Measurements from ENCODE around the gene HSPB6. TPM values are rescaled to one million over a fixed set of nuclear protein-coding genes. Genes with fewer than 3 reads are reported as not detected.

Gene HSPB6
- total RNA-seq, 1 donor from 2014 or later: 0.60 TPM

GRCh38 chr19:35777961-35778360, 21.1 kb upstream of the HSPB6 start:
- no peak for TF ChIP-seq CTCF (conservative IDR thresholded peaks at IDR 0.05)
- Mint-ChIP-seq H3K27ac (no peak overlapping the region), H3K36me3 (peaks cover 2% of the 10 kb centered on the region), H3K27me3 (no peaks in the 10 kb centered on the region), H3K4me3 (peak overlapping the region; percentile 84), H3K9me3 (no peaks in the 10 kb centered on the region), H3K4me1 (ENCODE audit: unreplicated experiment) (peaks cover 31% of the 10 kb centered on the region)
- no peak for DNase-seq (ENCODE audit: extremely low spot score, unreplicated experiment)

GRCh38 chr19:35777086-35777841, 20.4 kb upstream of the HSPB6 start:
- DNase-seq (ENCODE audit: extremely low spot score, unreplicated experiment): peak; percentile 64
- no peaks in the 10 kb centered on the region for H3K27me3 Mint-ChIP-seq
- peak overlapping the region; percentile 13 for H3K27ac Mint-ChIP-seq
- TF ChIP-seq CTCF (conservative IDR thresholded peaks at IDR 0.05): no peak
- no peaks in the 10 kb centered on the region for H3K9me3 Mint-ChIP-seq
- peaks cover 34% of the 10 kb centered on the region for H3K4me1 Mint-ChIP-seq (ENCODE audit: unreplicated experiment)
- peak overlapping the region; percentile 84 for H3K4me3 Mint-ChIP-seq
- H3K36me3 Mint-ChIP-seq: no peaks in the 10 kb centered on the region

DNA sequence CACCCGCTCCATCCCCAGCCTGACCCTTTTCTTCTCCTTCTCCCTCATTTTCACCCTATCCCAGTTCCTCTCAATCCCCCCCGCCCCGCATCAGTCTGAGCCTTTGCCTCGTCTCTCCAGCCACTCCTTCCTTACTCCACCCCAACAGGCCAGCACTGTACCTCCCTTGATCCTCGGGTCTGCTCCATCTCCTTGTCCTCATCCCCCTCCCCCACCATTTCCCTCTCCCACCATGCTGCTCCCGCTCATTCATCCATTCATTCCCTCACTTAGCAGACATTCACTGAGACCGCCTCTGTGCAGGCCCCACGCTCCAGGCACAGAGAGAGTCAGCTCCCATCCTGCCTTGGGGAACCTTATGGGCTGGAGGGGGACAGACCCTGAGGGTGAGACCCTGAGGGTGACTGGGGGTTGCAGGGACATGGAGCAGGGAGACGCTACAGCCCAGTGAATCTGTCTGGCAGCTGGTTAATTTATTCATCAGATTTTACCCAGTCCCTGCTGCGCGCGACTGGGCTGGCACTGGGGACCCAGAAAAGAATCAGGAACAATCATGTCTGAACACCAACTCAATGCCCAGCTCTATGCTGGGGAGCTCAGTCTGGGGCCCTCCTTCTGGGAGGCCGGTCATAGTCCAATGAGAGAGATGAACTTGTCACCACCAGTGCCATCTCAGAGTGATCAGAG, 19.4 kb upstream of the HSPB6 start:
- H3K27me3 Mint-ChIP-seq: no peaks in the 10 kb centered on the region
- H3K27ac Mint-ChIP-seq: no peak overlapping the region
- H3K4me1 Mint-ChIP-seq (ENCODE audit: unreplicated experiment): peaks cover 34% of the 10 kb centered on the region
- no peaks in the 10 kb centered on the region for H3K9me3 Mint-ChIP-seq
- no peaks in the 10 kb centered on the region for H3K36me3 Mint-ChIP-seq
- no peak for TF ChIP-seq CTCF (conservative IDR thresholded peaks at IDR 0.05)
- H3K4me3 Mint-ChIP-seq: peak overlapping the region; percentile 84
- peak; percentile 60 for DNase-seq (ENCODE audit: extremely low spot score, unreplicated experiment)

DNA sequence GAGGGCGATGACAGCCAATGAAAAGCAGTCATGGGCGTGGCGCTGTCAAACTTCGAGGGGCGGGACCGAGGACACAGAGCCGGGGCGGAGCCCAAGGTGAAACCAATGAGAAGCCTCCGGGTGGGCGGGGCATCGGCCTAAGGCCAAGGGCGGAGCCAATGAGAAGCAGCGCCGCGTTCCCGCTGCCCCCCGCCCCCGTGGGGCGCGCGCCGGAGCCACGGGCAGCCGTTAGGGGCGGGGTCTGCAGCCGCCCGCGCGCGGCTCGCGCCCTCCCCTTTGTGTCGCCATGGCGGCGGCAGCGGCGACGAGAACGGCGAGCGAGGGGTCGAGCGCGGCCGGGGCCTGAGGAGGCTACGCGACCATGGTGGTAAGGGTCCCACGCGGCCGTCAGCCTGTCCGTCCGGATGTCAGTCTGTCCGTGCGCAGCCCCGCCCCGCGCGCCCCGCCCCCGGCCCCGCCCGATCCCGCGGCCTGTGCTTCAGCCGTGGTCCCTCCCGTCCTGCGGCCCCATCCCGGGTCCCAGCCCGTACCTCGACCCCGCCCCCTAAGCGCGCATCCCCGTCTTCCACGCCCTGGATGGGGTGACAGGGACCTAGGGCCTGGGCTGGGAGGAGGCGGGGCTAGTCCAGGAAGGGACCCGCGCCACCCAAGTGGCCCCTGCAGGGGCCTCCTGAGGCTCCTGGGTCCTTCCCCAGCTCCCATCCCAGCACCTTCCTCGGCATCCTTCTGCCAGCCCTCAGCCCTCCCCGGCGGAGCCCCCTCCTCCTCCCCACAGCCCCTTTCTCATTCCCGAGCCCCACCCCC, 18.7 kb upstream of the HSPB6 start, which contains the start of gene ARHGAP33:
TSS of gene ARHGAP33 (plus strand) at position 267 of the 804 bp plus-strand sequence. CDS start at position 362, 95 bp downstream.
- Mint-ChIP-seq H3K4me3 (peak within 1 kb of the TSS; percentile 87), H3K27ac (peak within 1 kb of the TSS; percentile 78), H3K4me1 (ENCODE audit: unreplicated experiment) (peaks cover 34% of the 10 kb centered on the region), H3K9me3 (no peaks in the 10 kb centered on the region), H3K36me3 (no peaks in the 10 kb centered on the region), H3K27me3 (no peaks in the 10 kb centered on the region)
- no peak for TF ChIP-seq CTCF (conservative IDR thresholded peaks at IDR 0.05)
- peak; percentile 99 for DNase-seq (ENCODE audit: extremely low spot score, unreplicated experiment)

- no peaks in the 10 kb centered on the region for H3K27me3 Mint-ChIP-seq
- peak overlapping the region; percentile 87 for H3K4me3 Mint-ChIP-seq
- peak overlapping the region; percentile 78 for H3K27ac Mint-ChIP-seq
- no peaks in the 10 kb centered on the region for H3K36me3 Mint-ChIP-seq
- H3K4me1 Mint-ChIP-seq (ENCODE audit: unreplicated experiment): peaks cover 34% of the 10 kb centered on the region
- TF ChIP-seq CTCF (conservative IDR thresholded peaks at IDR 0.05): no peak
- DNase-seq (ENCODE audit: extremely low spot score, unreplicated experiment): no peak
- H3K9me3 Mint-ChIP-seq: no peaks in the 10 kb centered on the region
Observed at GRCh38 chr19:35775046-35775297, 18.1 kb upstream of the HSPB6 start.
